Measurements from ENCODE around the gene CRYBA2.

The CRYBA2 gene

GRCh38 chr2:218999021-218999880, 6.0 kb upstream of the CRYBA2 start:
- no peak for DNase-seq (ENCODE audit: low spot score)

GRCh38 chr2:218998414-218999002, 5.3 kb upstream of the CRYBA2 start:
- DNase-seq (ENCODE audit: low spot score) = no peak

GRCh38 chr2:218997731-218998130, 4.5 kb upstream of the CRYBA2 start:
- no peak for DNase-seq (ENCODE audit: low spot score)

DNA sequence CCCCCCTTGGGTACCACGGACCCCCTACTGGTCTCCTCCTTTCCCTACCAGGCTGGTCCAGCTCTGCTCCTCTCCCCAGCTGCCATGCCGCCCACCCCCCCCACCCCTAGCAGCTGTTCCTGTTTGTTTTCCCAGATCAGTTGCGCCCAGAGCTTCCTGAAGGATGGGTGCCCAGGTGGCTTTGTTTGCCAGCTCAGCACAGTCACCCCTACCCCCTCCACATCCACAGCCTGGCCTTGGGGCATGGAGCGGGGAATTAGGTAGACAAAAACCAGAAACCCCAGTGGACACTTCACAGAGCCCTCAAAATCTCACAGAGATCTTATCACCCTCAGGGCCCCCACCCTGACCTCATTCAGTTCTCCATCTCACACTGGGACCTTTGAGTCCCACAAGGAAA, 3.7 kb upstream of the CRYBA2 start:
- no peak for DNase-seq (ENCODE audit: low spot score)

- peak; percentile 72 for DNase-seq (ENCODE audit: low spot score)
Measured at GRCh38 chr2:218995972-218996711, 2.9 kb upstream of the CRYBA2 start.

DNA sequence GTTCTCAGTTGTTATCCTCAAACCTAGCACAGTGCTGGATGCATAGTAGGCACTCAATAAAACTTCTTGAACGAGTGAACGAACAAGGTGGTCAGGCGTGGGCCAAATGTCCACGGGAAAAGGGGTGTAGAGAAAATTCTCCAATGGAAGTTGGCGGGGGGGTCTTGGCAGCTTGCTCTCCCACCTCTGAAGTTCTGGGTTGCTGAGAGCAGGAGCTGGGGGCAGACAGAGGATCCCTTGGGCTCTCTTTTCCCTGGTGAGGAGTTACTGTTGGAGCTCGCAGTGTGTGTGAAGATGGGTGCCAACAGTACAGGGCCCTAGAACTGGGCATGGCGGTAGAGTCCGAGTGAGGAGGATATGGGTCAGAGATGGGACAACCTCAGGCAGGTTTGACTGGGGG, 2.3 kb upstream of the CRYBA2 start:
- no peak for DNase-seq (ENCODE audit: low spot score)

GRCh38 chr2:218992703-218993344, 398 bp downstream of the CRYBA2 start:
- DNase-seq (ENCODE audit: low spot score) = no peak

GRCh38 chr2:218992196-218992595, 1.0 kb downstream of the CRYBA2 start:
- no peak for DNase-seq (ENCODE audit: low spot score)

DNA sequence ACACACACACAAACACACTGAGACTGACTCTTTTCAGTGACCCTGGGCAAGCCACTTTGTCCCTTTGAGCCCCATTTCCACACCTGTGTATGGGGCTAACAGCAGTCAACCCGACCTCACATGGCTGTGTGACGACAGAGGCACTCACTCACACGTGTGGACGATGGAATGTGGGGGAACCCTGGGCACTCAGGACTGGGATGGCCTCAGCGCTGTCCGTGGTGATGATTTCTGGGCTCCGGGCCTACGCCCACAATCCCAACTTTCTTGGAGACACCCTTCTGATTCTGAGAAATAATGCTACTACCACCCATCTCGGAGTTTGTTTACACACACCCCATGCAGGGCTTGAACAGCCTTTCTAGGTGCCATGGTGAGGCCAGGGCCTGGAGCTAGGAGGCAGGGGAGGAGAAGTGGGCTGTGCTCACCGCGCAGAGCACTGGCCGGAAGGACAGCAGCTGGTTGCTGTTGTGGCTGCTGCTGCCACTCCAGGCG, 1.5 kb downstream of the CRYBA2 start:
- DNase-seq (ENCODE audit: low spot score) = no peak

GRCh38 chr2:218990612-218991011, 2.6 kb downstream of the CRYBA2 start:
- no peak for DNase-seq (ENCODE audit: low spot score)

GRCh38 chr2:218990052-218990451, 3.2 kb downstream of the CRYBA2 start:
- DNase-seq (ENCODE audit: low spot score) = no peak

DNA sequence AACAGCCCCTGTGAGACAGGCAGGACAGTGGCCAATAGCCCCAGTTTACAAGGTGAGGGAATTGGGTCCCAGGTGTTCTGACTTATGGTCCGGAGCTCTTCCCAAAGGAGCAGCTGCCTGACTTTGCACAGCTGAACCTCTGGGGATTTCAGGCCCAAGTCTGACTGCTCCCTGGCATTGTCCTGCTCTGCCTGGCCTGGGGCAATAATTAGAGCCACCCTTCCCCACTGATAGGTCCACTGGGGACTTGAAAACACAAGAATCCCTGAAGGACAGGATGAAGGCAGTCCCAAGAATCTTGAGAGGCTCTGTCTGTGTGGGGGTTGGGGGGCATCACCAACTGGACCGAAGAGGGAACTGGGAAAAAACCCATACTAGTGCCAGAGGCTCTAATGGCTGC, 4.6 kb downstream of the CRYBA2 start:
- DNase-seq (ENCODE audit: low spot score) = no peak

- no peak for DNase-seq (ENCODE audit: low spot score)
Measured at GRCh38 chr2:218988164-218988563, 5.1 kb downstream of the CRYBA2 start.

DNA sequence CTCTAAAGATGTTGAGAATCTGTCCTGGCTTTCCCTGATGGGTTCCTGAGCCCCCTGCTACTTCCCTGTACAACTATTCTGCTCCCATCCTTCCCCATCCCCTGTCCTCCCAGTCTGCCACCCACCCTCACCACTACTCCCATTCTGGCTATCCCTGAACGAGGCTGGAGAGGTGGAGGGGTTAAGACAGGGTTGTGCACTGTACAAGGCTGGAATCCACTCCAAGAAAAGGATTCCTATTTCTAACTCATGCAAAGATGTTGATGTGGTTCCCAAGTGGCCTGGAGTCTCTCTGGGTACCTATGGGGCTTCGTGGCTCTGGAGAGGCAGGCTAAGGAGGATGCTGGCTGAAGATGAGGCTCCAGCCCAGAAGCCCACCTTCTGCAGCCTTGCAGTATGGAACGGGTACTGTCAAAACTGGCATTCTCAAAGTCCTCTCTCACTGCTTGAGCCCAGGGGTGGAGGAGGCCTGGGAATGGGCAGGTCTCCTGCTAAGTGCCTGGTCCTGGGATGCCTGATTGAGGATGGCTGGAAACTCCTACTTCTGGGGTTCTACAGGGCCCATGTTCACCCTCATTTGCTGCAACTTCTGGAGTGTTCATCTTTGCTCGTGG, 7.0 kb downstream of the CRYBA2 start:
- DNase-seq (ENCODE audit: low spot score) = no peak

DNA sequence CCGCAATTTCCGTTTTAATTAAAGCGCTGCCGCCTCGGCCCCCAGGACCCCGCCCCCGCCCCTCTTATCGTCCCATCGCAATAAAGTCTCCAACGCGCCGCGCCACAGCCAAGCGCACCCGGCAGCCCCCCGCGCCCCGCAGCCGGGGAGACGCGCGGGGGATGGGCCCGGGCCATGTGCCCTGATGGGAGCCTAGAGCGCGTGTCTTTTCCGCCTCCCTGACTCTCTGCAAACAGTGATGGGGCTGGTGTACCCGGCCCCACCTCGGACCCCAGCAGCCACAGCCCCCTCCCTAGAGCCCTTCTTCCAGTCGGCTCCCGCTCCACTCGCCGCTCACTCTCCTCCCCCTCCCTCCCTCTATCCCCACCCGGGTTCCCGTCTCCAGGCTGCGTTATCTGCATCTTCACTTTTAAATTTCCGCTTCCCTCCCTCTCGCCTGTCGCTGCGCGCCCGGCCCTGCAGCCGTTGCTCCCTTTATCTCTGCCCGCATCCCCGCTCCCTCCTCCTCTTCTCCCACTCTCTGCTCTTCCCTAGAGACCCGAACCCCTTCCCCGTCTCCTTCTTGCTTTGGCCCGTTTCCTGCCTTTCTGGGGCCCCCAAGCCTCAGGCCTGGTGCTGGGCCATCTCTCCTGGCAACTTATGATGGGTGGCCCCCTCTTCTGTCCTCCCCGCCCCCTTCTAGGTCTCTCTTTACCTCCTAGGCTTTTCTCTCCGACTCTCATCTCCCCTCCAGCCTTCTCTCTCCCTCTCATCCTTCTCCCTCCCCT, 7.7 kb downstream of the CRYBA2 start:
- no peak for DNase-seq (ENCODE audit: low spot score)

- no peak for DNase-seq (ENCODE audit: low spot score)
Measured at GRCh38 chr2:218985021-218985324, 8.2 kb downstream of the CRYBA2 start, which contains the start of gene FEV. Gene FEV (minus strand): TSS chr2:218985184. CDS start chr2:218985075, 109 bp downstream.

- no peak for DNase-seq (ENCODE audit: low spot score)
Measured at GRCh38 chr2:218984239-218985020, 8.8 kb downstream of the CRYBA2 start.

GRCh38 chr2:218983934-218984238, 9.3 kb downstream of the CRYBA2 start:
- DNase-seq (ENCODE audit: low spot score) = no peak

- DNase-seq (ENCODE audit: low spot score) = no peak
Measured at GRCh38 chr2:218983263-218983933, 9.8 kb downstream of the CRYBA2 start.
